Measurements from ENCODE around the gene PIK3CG. TPM values are rescaled to one million over a fixed set of nuclear protein-coding genes. Genes with fewer than 3 reads are reported as not detected.
"Not testable (repeated sequence)": the region's sequence is repeated elsewhere in the genome, so short reads cannot be mapped to it uniquely, and the experiment has no call there.

PIK3CG gene
- total RNA-seq, 1 donor from 2014 or later, result not detected

DNA sequence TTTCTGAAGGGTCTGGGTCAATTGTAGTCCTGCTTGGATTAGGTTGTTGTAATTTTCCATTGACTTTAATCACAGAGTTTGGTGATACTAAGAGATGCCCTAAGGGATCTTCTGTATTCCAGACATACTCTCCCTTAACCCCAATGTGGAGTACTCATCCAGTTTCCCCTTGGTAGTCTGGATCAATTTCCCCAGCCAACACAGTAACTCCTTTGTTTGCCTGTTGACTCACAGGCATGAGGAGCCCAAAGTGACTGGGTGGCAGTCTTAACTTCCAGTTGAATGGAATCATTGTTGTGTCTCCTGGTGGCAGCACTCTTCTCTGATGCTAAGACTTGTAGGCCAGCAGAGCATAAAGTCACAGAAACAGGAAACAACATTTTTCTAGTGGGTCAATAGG is 41.5 kb upstream of the PIK3CG start:
- Mint-ChIP-seq H3K36me3 (no peaks in the 10 kb centered on the region), H3K4me3 (no peak overlapping the region), H3K4me1 (ENCODE audit: unreplicated experiment) (no peaks in the 10 kb centered on the region), H3K27me3 (peaks cover 3% of the 10 kb centered on the region), H3K9me3 (no peaks in the 10 kb centered on the region), H3K27ac (no peak overlapping the region)
- TF ChIP-seq, protein P1, sequence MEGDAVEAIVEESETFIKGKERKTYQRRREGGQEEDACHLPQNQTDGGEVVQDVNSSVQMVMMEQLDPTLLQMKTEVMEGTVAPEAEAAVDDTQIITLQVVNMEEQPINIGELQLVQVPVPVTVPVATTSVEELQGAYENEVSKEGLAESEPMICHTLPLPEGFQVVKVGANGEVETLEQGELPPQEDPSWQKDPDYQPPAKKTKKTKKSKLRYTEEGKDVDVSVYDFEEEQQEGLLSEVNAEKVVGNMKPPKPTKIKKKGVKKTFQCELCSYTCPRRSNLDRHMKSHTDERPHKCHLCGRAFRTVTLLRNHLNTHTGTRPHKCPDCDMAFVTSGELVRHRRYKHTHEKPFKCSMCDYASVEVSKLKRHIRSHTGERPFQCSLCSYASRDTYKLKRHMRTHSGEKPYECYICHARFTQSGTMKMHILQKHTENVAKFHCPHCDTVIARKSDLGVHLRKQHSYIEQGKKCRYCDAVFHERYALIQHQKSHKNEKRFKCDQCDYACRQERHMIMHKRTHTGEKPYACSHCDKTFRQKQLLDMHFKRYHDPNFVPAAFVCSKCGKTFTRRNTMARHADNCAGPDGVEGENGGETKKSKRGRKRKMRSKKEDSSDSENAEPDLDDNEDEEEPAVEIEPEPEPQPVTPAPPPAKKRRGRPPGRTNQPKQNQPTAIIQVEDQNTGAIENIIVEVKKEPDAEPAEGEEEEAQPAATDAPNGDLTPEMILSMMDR (conservative IDR thresholded peaks at IDR 0.05), result no peak
- no peak for DNase-seq (ENCODE audit: extremely low spot score, unreplicated experiment)

DNA sequence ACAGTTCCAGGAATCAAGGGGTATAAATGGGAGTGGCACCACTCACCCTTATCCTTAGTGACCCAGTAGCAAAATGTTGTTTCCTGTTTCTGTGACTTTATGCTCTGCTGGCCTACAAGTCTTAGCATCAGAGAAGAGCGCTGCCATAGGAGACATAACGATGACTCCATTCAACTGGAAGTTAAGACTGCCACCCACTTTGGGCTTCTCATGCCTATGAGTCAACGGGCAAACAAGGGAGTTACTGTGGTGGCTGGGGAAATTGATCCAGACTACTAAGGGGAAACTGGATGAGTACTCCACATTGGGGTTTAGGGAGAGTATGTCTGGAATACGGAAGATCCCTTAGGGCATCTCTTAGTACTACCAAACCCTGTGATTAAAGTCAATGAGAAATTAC is 40.6 kb upstream of the PIK3CG start:
- Mint-ChIP-seq H3K27me3 (peaks cover 3% of the 10 kb centered on the region), H3K4me3 (no peak overlapping the region), H3K4me1 (ENCODE audit: unreplicated experiment) (no peaks in the 10 kb centered on the region), H3K36me3 (no peaks in the 10 kb centered on the region), H3K27ac (no peak overlapping the region), H3K9me3 (no peaks in the 10 kb centered on the region)
- DNase-seq (ENCODE audit: extremely low spot score, unreplicated experiment), result no peak
- TF ChIP-seq, protein P1 (conservative IDR thresholded peaks at IDR 0.05), result no peak

DNA sequence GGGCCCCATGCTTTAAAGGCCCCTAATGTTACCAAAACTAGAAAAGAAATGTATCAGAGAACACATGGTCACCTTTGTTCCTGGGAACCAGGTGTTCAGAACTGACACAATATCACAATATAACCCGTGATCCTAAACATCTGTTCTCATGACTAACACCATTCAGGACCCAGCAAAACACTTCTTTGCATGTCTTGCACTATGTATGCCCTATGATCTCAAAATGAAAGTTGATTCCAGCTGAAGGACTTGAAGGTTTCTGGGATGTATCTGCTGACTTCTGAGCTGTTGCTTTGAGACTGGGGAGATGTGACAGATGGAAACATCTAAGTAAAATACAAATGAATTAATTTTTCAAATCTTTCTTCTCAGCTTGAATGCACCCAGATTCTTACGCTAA is 37.5 kb upstream of the PIK3CG start:
- Mint-ChIP-seq H3K4me3 (no peak overlapping the region), H3K27ac (no peak overlapping the region), H3K4me1 (ENCODE audit: unreplicated experiment) (no peaks in the 10 kb centered on the region), H3K27me3 (peaks cover 3% of the 10 kb centered on the region), H3K36me3 (no peaks in the 10 kb centered on the region), H3K9me3 (peaks cover 5% of the 10 kb centered on the region)
- TF ChIP-seq, protein P1 (conservative IDR thresholded peaks at IDR 0.05), result no peak
- DNase-seq (ENCODE audit: extremely low spot score, unreplicated experiment), result no peak

DNA sequence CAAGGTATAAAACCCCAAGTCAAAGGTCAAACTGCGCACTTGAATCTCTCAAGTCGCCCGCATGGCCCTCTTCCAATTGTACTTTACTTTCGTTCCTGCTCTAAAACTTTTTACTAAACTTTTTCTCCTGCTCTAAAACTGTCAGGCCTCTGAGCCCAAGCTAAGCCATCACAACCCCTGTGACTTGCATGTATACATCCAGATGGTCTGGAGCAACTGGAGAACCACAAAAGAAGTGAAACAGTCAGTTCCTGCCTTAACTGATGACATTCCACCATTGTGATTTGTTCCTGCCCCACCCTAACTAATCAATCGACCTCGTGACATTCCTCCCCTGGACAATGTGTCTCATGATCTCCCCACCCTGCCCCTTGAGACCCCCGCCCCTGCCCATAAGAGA is 35.6 kb upstream of the PIK3CG start:
- Mint-ChIP-seq H3K9me3 (peaks cover 5% of the 10 kb centered on the region), H3K36me3 (no peaks in the 10 kb centered on the region), H3K4me3 (no peak overlapping the region), H3K4me1 (ENCODE audit: unreplicated experiment) (no peaks in the 10 kb centered on the region), H3K27ac (no peak overlapping the region), H3K27me3 (peaks cover 2% of the 10 kb centered on the region)
- TF ChIP-seq, protein P1 (conservative IDR thresholded peaks at IDR 0.05), result no peak
- DNase-seq (ENCODE audit: extremely low spot score, unreplicated experiment), result no peak

DNA sequence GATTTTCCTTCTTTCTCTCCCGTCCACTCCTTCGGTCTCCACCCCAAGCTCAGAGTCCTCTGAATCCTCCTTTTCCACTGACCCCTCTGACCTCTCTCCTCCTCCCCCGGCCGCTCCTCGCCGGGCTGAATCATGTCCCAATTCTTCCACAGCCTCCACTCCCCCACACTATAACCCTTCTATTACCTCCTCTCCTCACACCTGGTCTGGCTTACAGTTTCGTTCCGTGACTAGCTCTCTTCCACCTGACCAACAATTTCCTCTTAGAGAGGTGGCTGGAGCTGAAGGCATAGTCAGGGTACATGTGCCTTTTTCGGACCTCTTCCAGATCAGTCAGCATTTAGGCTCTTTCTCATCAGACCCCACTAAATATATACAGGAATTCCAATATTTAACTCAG is 34.2 kb upstream of the PIK3CG start:
- not testable (repeated sequence) for H3K27me3 Mint-ChIP-seq; H3K9me3 Mint-ChIP-seq; DNase-seq (ENCODE audit: extremely low spot score, unreplicated experiment); H3K4me1 Mint-ChIP-seq (ENCODE audit: unreplicated experiment); H3K27ac Mint-ChIP-seq; H3K4me3 Mint-ChIP-seq; H3K36me3 Mint-ChIP-seq

DNA sequence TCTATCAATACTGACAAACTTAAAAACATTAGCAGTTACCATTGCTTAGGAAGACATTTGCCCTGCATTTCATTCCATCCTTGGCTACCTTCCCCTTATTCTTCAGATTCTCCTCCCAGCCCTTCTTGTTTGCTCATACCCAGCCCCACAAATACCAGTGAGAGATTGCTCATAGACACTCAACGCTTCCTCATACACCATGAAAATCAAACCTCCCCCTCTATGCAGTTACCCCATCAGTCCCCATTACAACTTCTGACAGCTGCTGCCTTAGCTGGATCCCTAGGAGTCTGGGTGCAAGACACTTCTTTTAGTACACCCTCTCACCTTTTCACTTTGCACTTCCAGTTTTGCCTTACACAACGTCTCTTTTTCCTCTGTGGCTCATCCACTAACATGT is 28.3 kb upstream of the PIK3CG start:
- H3K27ac Mint-ChIP-seq, result no peak overlapping the region
- TF ChIP-seq, protein P1 (conservative IDR thresholded peaks at IDR 0.05), result no peak
- H3K27me3 Mint-ChIP-seq, result no peaks in the 10 kb centered on the region
- peaks cover 3% of the 10 kb centered on the region for H3K4me1 Mint-ChIP-seq (ENCODE audit: unreplicated experiment)
- no peaks in the 10 kb centered on the region for H3K36me3 Mint-ChIP-seq
- no peak for DNase-seq (ENCODE audit: extremely low spot score, unreplicated experiment)
- no peaks in the 10 kb centered on the region for H3K9me3 Mint-ChIP-seq
- no peak overlapping the region for H3K4me3 Mint-ChIP-seq

All from type B pancreatic cell (in vitro differentiated cells).